Neural cell (in vitro differentiated cells): ENCODE results near the gene ALOX5. TPM values are rescaled to one million over a fixed set of nuclear protein-coding genes. Genes with fewer than 3 reads are reported as not detected.

Experiments
- H2AFZ ChIP-seq: fragments of 200-600, 300-800 bp; sonication (generic), shearing (Covaris generic); 2 replicates; pipeline ENCODE4 v1.6.0; 2014; ENCODE audit warnings: low read depth, mild to moderate bottlenecking, antibody characterized with exemption, low read length, moderate library complexity
- H3F3A ChIP-seq: fragments of 200-600 bp; shearing (Covaris generic); 2 replicates; pipeline ENCODE4 v1.6.1; 2016; ENCODE audit warnings: mild to moderate bottlenecking, moderate library complexity, mixed read lengths, antibody characterized with exemption, low read length; ENCODE audit not compliant: insufficient read depth, poor library complexity, severe bottlenecking
- H3K27ac ChIP-seq: fragments of 200-600, 300-800 bp; sonication (generic), shearing (Covaris generic); 2 replicates; pipeline ENCODE4 v1.5.1; 2014; ENCODE audit warnings: mild to moderate bottlenecking, low read length, moderate library complexity
- H3K27me3 ChIP-seq: fragments of 300-800, 200-600 bp; sonication (generic), shearing (Covaris generic); 2 replicates; pipeline ENCODE4 v1.6.0; 2014; ENCODE audit warnings: mild to moderate bottlenecking, low read depth, low read length, moderate library complexity; ENCODE audit not compliant: insufficient read depth
- H3K36me3 ChIP-seq: fragments of 300-800, 200-600 bp; sonication (generic), shearing (Covaris generic); 2 replicates; pipeline ENCODE4 v1.5.1; 2014; ENCODE audit warnings: mild to moderate bottlenecking, antibody characterized with exemption, low read length, moderate library complexity; ENCODE audit not compliant: insufficient read depth
- H3K4me2 ChIP-seq: fragments of 300-800, 200-600 bp; sonication (generic), shearing (Covaris generic); 2 replicates; pipeline ENCODE4 v1.6.0; 2014; ENCODE audit warnings: mild to moderate bottlenecking, low read length
- H3K4me3 ChIP-seq: fragments of 300-800, 200-600 bp; sonication (generic), shearing (Covaris generic); 2 replicates; pipeline ENCODE4 v1.5.1; 2014; ENCODE audit warnings: mild to moderate bottlenecking, low read length, moderate library complexity
- H3K79me2 ChIP-seq: fragments of 200-600 bp; shearing (Covaris generic); replicated peaks from 2 replicates; pipeline ENCODE4 v1.6.0; 2014; ENCODE audit warnings: mild to moderate bottlenecking, low read length, moderate library complexity; ENCODE audit not compliant: insufficient read depth
- H3K9ac ChIP-seq: fragments of 300-800, 200-600 bp; sonication (generic), shearing (Covaris generic); 2 replicates; pipeline ENCODE4 v1.6.1; 2016; ENCODE audit warnings: mild to moderate bottlenecking, low read length, mixed read lengths
- H3K9me2 ChIP-seq: fragments of 200-600 bp; shearing (Covaris generic); 2 replicates; pipeline ENCODE4 v1.6.1; 2016; ENCODE audit warnings: mild to moderate bottlenecking, low read length, mixed read lengths; ENCODE audit not compliant: insufficient read depth
- H3K9me3 ChIP-seq: fragments of 200-600, 300-800 bp; sonication (generic), shearing (Covaris generic); 2 replicates; pipeline ENCODE4 v1.6.1; 2016; ENCODE audit warnings: mild to moderate bottlenecking, mixed run types, low read length, moderate library complexity, mixed read lengths
- H4K20me1 ChIP-seq: fragments of 200-600 bp; shearing (Covaris generic); 2 replicates; pipeline ENCODE4 v1.6.1; 2016; ENCODE audit warnings: mild to moderate bottlenecking, mixed run types; ENCODE audit not compliant: insufficient read depth
- EP300 ChIP-seq: fragments of 450-650 bp; conservative IDR thresholded peaks from 2 replicates; pipeline ENCODE4 v1.6.1; 2014; ENCODE audit warnings: antibody characterized with exemption, mild to moderate bottlenecking, moderate library complexity; ENCODE audit not compliant: poor library complexity, severe bottlenecking
- EZH2 ChIP-seq: fragments of 200-600, 300-800 bp; shearing (Covaris generic), sonication (generic); IDR thresholded peaks from 2 replicates; pipeline ENCODE4 v1.6.1; 2014; ENCODE audit warnings: antibody characterized with exemption, low read length, borderline replicate concordance, mild to moderate bottlenecking; ENCODE audit not compliant: insufficient read depth, poor library complexity, severe bottlenecking
- MXI1 ChIP-seq: fragments of 450-650 bp; conservative IDR thresholded peaks from 2 replicates; pipeline ENCODE4 v1.6.1; 2014; ENCODE audit warnings: antibody characterized with exemption, mild to moderate bottlenecking; ENCODE audit not compliant: poor library complexity, severe bottlenecking
- POLR2AphosphoS5 ChIP-seq: IDR thresholded peaks from 2 replicates; pipeline ENCODE4 v1.6.1; 2012
- RAD21 ChIP-seq: fragments of 450-650 bp; conservative IDR thresholded peaks from 2 replicates; pipeline ENCODE4 v1.6.1; 2014; ENCODE audit warnings: antibody characterized with exemption, mild to moderate bottlenecking, moderate library complexity
- SMC3 ChIP-seq: fragments of 450-650 bp; conservative IDR thresholded peaks from 2 replicates; pipeline ENCODE4 v1.6.1; 2014; ENCODE audit warnings: antibody characterized with exemption, mild to moderate bottlenecking, moderate library complexity; ENCODE audit not compliant: poor library complexity
- TAF1 ChIP-seq: IDR thresholded peaks from 2 replicates; pipeline ENCODE4 v1.6.1; 2012; ENCODE audit warnings: low read depth
- polyA plus RNA-seq: library from polyadenylated mRNA; depleted of rRNA; stranded (reverse); fragments of >200 nt; gene quantifications from 2 replicates; pipeline ENCODE4 v1.2.3, GENCODE V29; 2014
- TF ChIP-seq, protein P1 (sequence below): IDR thresholded peaks from 2 replicates; pipeline ENCODE4 v1.6.1; 2012; ENCODE audit warnings: borderline replicate concordance
- TF ChIP-seq, protein P2 (sequence below): fragments of 450-650 bp; IDR thresholded peaks from 2 replicates; pipeline ENCODE4 v1.5.1; 2014; ENCODE audit warnings: antibody characterized with exemption, mild to moderate bottlenecking, moderate library complexity; ENCODE audit not compliant: poor library complexity, severe bottlenecking

Gene ALOX5
- polyA plus RNA-seq, 1 donor from 2014 or later = not detected

- Histone ChIP-seq H3F3A (no peaks in the 10 kb centered on the region), H3K79me2 (no peaks in the 10 kb centered on the region), H3K4me3 (no peak overlapping the region), H2AFZ (no peak overlapping the region), H3K4me2 (no peak overlapping the region), H3K36me3 (no peaks in the 10 kb centered on the region), H3K9me3 (no peaks in the 10 kb centered on the region), H3K9ac (no peak overlapping the region), H3K27me3 (no peaks in the 10 kb centered on the region), H3K9me2 (no peaks in the 10 kb centered on the region), H4K20me1 (no peaks in the 10 kb centered on the region), H3K27ac (no peak overlapping the region)
- TF ChIP-seq, protein P1, sequence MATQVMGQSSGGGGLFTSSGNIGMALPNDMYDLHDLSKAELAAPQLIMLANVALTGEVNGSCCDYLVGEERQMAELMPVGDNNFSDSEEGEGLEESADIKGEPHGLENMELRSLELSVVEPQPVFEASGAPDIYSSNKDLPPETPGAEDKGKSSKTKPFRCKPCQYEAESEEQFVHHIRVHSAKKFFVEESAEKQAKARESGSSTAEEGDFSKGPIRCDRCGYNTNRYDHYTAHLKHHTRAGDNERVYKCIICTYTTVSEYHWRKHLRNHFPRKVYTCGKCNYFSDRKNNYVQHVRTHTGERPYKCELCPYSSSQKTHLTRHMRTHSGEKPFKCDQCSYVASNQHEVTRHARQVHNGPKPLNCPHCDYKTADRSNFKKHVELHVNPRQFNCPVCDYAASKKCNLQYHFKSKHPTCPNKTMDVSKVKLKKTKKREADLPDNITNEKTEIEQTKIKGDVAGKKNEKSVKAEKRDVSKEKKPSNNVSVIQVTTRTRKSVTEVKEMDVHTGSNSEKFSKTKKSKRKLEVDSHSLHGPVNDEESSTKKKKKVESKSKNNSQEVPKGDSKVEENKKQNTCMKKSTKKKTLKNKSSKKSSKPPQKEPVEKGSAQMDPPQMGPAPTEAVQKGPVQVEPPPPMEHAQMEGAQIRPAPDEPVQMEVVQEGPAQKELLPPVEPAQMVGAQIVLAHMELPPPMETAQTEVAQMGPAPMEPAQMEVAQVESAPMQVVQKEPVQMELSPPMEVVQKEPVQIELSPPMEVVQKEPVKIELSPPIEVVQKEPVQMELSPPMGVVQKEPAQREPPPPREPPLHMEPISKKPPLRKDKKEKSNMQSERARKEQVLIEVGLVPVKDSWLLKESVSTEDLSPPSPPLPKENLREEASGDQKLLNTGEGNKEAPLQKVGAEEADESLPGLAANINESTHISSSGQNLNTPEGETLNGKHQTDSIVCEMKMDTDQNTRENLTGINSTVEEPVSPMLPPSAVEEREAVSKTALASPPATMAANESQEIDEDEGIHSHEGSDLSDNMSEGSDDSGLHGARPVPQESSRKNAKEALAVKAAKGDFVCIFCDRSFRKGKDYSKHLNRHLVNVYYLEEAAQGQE = no peak
- TF ChIP-seq EZH2 (no peak), SMC3 (no peak), MXI1 (no peak), POLR2AphosphoS5 (no peak), RAD21 (no peak), TAF1 (no peak), EP300 (no peak)
- TF ChIP-seq, protein P2, sequence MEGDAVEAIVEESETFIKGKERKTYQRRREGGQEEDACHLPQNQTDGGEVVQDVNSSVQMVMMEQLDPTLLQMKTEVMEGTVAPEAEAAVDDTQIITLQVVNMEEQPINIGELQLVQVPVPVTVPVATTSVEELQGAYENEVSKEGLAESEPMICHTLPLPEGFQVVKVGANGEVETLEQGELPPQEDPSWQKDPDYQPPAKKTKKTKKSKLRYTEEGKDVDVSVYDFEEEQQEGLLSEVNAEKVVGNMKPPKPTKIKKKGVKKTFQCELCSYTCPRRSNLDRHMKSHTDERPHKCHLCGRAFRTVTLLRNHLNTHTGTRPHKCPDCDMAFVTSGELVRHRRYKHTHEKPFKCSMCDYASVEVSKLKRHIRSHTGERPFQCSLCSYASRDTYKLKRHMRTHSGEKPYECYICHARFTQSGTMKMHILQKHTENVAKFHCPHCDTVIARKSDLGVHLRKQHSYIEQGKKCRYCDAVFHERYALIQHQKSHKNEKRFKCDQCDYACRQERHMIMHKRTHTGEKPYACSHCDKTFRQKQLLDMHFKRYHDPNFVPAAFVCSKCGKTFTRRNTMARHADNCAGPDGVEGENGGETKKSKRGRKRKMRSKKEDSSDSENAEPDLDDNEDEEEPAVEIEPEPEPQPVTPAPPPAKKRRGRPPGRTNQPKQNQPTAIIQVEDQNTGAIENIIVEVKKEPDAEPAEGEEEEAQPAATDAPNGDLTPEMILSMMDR = no peak
Measured at GRCh38 chr10:45440511-45441062, 66.6 kb downstream of the ALOX5 start.

DNA sequence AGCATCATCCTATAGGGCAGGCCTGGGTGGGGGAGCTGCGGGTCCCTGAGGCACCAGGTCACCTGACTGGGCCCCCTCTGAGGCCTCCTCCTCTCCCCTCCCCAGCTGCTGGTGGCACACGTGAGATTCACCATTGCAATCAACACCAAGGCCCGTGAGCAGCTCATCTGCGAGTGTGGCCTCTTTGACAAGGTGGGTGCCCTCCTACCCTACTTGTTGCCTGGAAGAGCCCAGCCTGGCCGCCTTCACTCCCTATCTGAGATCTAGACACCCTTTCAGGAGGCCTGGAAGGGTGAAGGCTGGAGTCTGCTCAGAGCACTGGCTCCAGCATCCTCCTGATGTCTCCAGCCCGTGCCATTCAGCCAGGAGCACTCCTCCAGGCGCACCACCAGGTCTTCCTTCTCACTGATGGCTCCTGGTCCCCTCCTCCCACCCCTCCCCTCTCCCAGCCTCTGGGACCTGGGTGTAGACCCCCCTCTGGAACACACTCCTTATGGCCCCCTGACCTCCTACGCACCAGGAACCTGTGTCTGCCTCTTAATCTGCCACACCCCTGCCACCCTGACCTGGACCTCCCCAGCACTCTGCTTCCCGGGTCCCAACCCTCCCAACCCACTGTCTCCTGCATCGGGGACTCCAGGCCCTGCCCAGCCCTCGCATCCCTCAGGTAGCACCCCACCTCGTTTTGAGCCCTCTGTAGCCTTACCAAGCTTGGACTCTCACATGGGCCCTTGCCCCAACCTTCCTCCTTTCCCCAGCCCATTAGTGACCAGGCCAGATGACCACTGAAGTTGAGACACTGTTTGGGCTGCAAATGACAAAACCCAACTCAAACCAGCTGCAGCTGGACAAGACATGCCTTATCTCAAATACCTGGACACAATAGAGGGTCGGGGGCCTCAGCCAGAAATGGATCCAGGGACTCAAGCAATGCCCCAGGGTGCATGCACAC is 67.5 kb downstream of the ALOX5 start:
- no peak overlapping the region for H3K4me2 ChIP-seq
- no peak overlapping the region for H3K27ac ChIP-seq
- H3K36me3 ChIP-seq = no peaks in the 10 kb centered on the region
- no peak overlapping the region for H2AFZ ChIP-seq
- H3K9me3 ChIP-seq = no peaks in the 10 kb centered on the region
- H3K9me2 ChIP-seq = no peaks in the 10 kb centered on the region
- no peaks in the 10 kb centered on the region for H3K79me2 ChIP-seq
- TF ChIP-seq MXI1 (no peak), EP300 (no peak), RAD21 (no peak), EZH2 (no peak), SMC3 (no peak), TAF1 (no peak), POLR2AphosphoS5 (no peak)
- TF ChIP-seq, protein P1 = no peak
- TF ChIP-seq, protein P2 = no peak
- H3K9ac ChIP-seq = no peak overlapping the region
- no peaks in the 10 kb centered on the region for H3F3A ChIP-seq
- H3K4me3 ChIP-seq = no peak overlapping the region
- H4K20me1 ChIP-seq = no peaks in the 10 kb centered on the region
- no peaks in the 10 kb centered on the region for H3K27me3 ChIP-seq
